Activated gamma-delta T cell treated with Interleukin-2 at 50 U/mL for 16 hours (primary cell): Measurements from ENCODE around the gene ALDH1L2.

Source experiments
- DNase-seq: peaks from one replicate; pipeline ENCODE4 v3.0.0-alpha.2; 2020

ALDH1L2 gene

GRCh38 chr12:104975587-104976343, 108.5 kb downstream of the ALDH1L2 start:
- DNase-seq, result no peak

- DNase-seq, result no peak
These were observed 109.5 kb downstream of the ALDH1L2 start for GRCh38 chr12:104974626-104975290.

GRCh38 chr12:104973250-104973649, 111.0 kb downstream of the ALDH1L2 start:
- no peak for DNase-seq

GRCh38 chr12:104971306-104971705, 113.0 kb downstream of the ALDH1L2 start:
- no peak for DNase-seq
